OCI-M2 (cell line): ENCODE results near the gene BET1L.
"Not testable (repeated sequence)": the region's sequence is repeated elsewhere in the genome, so short reads cannot be mapped to it uniquely, and the experiment has no call there.

Experiments used
- DNase-seq: peaks from one replicate; lab custom pipeline; 2025; ENCODE audit not compliant: unreplicated experiment; lab: John Stamatoyannopoulos, UW

The BET1L gene, protein sequence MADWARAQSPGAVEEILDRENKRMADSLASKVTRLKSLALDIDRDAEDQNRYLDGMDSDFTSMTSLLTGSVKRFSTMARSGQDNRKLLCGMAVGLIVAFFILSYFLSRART

DNA sequence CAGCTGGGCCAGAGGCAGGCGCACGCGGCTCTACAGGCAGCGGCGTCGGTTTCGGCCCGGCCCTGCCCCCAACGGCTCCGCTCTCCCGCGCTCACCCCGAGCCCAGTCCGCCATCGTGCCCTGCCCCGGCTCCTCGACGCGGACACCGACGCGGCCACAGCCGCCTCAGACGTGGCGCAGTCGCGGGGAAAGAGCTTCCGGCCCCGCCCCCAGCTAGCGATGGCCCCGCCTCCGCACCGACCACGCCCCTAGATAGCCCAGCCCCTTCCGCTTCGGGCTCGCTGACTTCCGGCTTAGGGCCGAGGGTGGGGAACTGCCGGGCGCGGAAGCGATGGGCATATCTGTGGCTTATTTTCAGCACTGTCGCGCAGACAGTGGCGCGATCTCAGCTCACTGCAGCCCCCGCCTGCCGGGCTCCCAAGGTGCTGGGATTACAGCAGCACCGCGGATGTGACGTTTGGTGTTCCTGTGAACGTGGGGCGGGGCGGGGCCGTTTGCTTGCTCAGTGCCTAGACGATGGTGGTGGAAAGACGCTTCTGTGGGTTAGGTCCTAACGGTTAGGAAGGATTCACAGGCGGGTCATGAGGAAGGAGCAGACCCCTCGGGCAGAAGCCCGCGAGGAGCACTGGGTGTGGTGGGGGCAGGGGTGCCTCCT is at the start of gene BET1L, which contains the start of gene RIC8A:
Gene BET1L, minus strand, starts transcription at position 192 of the 655 bp plus-strand sequence. Its CDS starts 78 bp downstream, at position 114.
Gene RIC8A, plus strand, starts transcription at position 501 of the 655 bp plus-strand sequence. CDS start 1,147 bp downstream, outside the sequence.
- DNase-seq, result peak; percentile 65

DNA sequence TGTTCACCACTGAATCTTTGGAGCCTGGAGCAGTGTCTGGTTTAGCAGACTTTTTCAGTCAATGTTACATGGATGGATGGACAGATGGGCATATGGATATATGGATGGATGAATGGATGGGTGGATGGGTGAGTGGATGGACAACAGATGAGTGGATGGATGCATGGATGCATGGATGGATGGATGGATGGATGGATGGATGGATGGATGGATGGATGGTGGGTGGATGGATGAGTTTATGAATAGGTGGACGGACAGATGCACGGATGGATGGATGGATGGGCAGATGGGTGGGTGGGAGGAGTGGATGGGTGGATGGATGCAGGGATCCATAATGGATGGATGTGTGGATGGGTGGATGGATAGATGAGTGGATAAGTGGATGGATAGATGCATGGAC is 48.6 kb upstream of the BET1L start:
- no peak for DNase-seq

DNA sequence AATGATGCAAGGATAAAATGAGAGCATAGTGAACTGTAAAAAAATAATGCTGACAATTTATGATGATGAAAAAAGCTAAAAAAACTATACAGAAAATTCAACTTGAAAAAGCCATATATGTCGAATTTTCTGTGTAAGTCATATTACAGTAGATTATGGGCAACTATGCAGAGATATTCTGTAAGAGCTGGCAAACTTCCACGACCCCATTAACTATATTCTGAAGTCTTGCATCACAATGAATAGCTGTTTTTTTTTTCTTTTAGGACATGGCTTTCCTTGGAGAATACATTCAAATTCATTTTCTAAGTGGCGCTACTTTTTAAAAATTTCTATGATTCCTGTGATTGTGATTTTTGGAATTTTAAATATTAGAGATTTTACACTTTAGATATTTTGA is 48.0 kb upstream of the BET1L start:
- DNase-seq, result no peak

DNA sequence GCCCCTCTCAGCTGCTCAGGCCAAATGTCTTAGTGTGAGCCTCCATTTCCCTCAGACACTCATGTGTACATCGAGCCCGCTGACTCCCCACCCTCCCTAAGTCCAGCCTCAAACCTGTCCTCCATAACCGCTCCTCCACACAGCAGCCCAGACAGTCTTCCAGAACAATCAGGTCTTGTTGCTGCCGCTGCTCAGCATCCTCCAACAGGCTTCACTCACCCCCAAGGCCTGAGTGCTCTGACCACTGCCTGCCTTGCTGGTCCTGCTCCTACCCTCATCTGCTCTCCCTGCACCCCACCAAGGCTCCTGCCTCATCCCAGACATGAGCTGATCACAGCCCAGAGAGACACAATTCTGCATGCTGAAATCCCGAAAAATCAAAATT is 46.7 kb upstream of the BET1L start:
- no peak for DNase-seq

DNA sequence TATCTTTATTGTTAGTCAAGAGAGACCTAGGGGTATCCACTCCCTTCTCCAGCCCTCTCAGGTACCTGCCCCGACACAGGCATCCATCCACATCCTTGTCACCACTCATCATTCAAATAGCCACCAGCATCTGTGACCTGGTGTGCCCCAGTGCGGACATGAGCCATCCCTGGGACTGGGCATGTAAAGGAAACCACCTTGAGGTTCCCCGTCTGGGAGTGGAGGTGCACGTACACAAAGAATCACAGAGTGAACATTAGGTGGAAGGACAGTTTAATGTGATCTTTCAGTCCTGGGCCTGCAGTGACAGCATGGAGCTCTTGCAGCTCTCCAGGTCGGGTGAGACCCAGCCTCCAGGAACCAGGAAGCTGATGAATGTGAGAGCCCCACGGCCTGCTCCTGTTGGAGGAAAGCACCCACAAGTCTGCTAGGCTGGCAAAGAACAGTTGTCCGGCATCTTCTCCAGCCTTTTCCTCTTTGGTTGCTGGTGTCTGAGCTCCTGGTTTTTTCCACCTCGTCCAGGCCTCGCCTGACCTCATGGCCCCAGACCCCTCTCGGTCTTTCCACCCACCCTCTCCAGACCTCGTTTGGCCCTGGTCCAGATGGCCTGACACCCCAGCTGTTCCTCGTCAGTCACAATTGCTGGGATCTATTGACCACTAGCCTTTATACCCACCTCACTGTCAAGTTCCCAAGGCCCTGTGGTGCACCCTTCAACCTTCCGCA is 46.1 kb upstream of the BET1L start:
- no peak for DNase-seq

DNA sequence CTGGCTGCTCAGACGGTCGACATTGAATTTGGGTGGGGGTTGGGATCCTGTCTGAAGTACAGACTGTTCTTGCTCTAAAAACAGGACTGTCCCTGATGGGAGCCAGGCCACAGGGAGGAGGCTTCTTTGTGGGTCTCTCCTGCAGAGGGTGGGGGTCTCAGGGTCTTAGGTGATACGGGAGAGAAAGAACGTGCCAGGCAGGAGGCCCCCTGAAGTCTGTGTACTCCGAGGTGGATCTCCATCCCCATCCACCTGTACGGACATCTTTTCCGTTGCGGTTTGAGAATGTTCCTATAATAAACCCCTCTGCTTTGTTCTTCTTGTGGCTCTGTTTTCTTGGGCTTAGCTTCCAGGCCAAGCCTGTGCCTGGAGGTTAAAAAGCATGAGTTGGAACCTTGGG is 45.5 kb upstream of the BET1L start:
- no peak for DNase-seq

DNA sequence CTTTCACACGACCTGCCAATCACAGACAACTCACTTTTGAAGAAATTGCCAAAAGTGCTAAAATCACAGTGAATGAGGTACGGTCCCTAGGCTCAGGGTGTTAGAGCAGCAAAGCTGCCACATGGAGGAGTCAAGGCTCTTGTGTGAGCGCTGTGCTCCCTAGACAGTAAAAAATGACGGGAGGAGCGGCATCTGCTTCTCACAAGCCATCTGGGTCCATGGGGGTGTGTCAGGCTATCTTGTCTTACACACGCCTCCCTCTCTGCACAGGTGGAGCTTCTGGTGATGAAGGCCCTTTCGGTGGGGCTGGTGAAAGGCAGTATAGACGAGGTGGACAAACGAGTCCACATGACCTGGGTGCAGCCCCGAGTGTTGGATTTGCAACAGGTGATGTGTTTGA is 44.4 kb upstream of the BET1L start:
- DNase-seq, result no peak

DNA sequence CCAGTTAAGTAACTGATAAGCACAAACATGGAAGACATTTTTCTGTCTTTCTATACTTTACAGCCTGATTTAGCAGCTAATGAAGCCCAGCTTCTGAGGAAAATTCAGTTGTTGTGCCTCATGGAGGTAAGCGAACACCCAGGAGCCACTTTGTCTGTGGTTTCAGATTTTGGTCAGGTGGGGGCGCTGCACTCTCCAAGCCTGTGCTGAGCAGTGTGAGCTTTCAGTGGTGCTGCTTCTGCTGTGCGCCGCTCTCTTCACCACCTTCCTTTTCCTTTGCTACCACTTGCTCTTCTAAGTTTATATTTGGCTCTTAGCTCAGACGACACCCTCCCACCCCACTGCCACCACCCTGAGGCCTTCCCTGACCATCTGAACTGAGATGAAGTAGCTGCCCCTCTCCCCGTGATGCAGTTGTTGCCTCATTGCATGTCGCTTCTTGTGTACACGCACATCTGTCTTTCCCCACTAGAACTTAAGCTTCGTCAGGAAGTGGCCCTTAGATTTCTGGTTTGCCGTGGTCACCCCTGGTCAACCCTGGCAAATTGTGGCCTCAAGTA is 43.6 kb upstream of the BET1L start:
- DNase-seq, result no peak

DNA sequence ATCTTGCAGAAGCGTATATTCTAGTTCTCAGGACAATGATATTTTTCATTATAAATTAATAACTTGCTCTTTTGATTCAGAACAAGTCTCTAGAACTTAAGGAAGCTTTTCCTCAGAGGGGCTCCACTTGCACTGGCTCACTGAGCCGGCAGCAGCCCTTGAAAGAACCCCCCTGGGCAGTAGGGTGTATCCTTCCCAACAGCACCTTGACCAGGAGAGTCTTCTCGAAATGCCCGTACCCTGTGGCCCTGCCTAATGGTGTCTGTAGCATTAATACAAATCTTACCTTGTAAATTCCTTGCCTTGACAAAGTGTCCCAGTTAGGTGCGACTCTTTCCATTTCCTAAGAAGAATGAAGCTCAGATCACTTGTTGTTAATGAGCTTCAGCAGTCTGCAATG is 43.1 kb upstream of the BET1L start:
- no peak for DNase-seq

DNA sequence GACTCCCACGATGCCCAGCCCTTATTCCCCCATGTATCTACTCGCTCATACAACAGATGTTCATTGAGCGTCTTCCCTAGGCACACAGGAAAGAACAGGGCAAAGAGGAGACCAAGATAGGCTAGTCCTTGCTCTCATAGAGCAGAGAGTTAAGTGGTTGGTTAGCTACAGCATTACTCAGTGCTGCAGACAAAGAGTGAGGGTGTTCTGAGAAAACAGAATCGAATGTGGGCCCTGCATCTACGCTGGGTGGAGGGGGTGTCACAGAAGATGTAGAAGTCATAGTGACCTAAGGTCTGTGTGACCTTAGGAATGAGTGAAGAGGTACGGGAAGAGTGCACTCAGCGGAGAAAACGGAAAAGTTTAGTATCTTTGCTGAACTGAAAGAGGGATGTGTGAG is 41.9 kb upstream of the BET1L start:
- DNase-seq, result no peak

DNA sequence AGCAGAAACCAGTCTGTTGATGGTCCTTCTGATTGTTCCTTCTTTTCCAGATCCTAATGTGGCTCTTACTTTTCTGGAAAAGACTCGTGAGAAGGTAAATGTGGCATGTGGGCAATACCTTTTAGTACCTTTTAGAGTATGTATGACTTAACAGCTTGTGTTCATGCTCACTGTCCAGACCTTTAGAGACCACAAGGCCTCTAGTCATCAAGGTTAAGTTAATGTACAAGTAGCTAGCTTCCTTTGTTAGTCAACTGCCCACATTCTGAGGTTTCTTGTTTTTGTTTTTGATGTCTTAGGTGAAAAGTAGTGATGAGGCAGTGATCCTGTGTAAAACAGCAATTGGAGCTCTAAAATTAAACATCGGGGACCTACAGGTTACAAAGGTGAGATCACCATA is 37.2 kb upstream of the BET1L start:
- no peak for DNase-seq

DNA sequence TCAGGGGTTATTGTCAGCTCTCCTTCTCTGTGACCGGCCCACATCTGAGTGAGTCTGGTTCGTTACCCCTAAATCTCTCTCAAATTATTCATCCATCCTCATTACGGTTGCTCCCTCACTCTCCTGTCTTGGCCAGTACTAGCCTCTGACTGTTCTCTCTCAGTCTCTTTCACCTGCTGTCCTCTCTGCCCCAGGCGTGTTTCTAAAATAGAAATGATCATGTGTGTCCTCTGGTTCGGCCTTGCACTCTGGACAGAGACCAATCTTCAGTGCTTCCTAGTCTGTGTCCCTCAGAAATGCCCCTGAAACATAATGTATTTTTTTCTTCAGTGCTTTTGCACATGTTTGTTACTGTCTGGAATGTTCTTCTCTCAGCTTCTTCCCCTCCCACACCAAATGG is 34.4 kb upstream of the BET1L start:
- no peak for DNase-seq

DNA sequence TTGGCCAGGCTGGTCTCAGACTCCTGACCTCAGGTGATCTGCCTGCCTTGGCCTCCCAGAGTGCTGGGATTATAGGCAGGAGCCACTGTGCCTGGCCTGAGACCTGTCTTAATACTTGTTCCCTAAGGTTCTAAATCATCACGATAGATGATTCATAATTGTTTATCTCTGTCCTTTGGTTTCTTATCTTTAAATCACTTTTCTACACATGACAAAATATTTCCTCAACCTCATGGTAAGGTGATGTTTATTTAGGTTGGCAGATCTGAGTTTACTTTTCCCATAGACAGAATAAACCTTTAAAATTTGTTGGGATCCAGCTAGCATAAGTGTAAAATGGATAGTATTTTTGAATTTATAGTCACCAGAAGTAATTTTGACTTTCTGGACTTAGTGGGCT is 33.1 kb upstream of the BET1L start:
- DNase-seq, result no peak

DNA sequence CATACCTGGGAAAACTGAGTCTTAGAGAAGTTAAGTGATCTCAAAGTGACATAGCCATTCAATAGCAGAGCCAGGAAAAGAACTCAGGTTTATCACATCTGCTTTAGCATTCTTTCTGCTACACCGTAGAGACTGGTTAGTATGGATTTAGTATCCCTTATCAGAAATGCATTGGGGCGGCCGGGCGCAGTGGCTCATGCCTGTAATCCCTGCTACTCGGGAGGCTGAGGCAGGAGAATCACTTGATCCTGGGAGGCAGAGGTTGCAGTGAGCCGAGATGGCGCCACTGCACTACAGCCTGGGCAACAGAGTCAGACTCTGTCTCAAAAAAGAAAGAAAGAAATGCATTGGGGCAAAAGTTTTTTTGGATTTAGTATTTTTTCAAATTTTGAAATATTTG is 31.1 kb upstream of the BET1L start:
- DNase-seq, result not testable (repeated sequence)

DNA sequence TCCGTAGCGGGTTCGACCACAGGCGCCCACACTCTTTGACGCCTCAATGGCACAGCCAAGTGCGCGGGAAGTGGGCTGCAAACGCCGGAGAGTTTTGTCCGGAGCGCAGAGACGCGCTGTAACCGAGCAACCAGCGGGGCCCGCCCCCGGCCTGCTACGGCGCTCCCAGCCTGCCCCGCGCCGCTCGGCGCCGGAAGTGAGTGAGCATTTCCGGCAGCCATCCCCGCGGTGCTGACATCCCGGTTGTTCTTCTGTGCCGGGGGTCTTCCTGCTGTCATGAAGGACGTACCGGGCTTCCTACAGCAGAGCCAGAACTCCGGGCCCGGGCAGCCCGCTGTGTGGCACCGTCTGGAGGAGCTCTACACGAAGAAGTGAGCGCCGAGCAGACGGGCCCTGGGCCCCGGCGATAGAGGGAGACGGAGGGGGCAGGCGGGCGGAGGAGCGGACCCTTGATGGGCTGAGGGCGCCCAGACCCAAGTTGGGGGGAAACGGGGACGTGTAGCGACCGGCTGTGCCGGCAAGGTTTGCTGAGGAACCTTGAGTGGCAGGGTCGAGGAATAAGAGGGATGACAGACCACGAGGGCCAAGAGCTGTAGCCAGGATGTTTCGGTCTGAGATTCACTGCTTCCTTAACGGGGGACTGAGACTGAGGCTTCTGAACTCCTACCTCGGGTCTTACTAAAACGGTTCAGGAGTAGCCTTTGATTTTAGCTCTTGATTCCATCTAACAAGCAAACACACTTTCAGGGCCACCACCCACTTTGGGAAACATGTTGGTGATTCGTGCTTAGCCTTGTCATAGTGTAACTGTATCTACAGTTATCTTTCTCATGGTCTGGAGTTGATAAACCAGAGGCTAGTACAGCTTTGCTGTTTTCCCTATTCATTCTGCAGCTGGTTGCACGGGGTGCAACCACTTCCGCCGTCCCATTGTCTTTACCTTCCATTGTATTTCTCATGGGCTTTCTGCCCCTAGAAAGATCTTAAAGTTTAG is 29.9 kb upstream of the BET1L start, which contains the start of gene PSMD13:
Gene PSMD13, plus strand, starts transcription at position 203 of the 994 bp plus-strand sequence. Its CDS starts 74 bp downstream, at position 277.
- peak; percentile 24 for DNase-seq

DNA sequence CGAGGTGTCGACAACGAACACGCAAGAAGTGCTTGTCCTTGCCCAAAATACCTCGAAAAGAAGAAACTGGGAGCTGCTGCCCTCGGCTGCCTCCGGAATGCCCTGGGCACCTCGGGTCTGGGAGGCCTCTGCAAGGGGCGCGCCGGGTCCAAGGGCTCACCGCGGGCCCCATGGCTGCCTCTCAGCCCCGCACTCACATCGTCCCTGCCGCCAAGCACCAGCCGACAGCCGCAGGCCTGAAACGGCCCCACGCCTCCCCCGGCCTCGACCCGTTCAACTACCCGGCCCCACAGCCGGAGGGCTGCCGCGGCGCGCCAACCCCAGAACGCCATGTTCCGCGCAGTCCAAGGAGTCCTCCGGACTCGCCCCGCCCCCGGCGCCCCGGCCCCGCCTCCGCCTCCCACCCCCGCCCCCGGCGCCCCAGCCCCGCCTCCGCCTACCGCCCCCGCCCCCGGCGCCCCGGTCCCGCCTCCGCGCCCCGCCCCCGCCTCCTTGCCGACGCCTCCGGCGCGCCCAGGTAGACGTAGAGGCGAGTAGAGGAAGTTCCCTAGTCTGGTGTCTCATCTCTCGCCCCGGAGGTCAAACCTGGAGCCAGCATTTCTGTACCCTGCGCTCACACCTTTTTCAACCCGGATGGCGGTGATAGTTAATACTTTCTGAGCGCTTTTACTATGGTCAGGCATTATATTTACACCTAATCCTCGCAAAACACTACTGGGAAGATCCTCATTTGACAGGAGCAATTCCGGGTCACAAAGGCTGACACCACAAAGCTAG is 29.0 kb upstream of the BET1L start, which contains the start of gene SIRT3:
Gene SIRT3, minus strand, starts transcription at position 346 of the 777 bp plus-strand sequence. Its CDS starts 14 bp downstream, at position 332.
- DNase-seq, result no peak

DNA sequence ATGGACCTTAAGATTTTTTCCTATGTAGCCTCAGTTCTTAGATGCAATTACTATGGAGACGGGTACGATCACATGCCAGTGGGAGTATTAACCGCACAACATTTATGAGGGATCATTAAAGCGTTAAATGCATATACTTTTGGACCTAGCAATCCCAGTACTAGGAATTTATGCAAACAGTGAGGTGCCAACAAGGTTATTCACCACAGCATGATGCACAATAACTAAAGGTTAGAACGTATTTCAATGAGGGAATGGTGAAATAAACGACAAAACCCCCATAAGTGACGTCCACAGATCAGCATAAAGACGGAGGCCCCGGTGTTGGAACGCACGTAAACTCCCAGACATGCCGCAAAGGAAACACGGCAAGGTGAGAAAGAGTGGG is 28.4 kb upstream of the BET1L start:
- DNase-seq, result no peak

DNA sequence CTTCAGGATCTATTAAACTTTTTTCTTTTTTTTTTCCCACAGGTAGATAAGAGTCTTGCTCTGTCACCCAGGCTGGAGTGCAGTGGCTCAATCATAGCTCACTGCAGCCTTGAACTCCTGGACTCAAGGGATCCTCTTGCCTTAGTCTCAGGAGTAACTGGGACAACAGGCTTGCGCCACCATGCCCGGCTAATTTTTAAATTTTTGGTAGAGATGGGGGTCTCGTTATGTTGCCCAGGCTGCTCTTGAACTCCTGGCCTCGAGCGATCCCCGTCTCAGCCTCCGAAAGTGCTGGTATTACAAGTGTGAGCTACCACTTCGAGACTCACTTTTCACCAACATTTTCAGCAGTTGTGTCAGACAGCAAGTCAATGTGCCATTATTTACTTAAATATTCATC is 28.0 kb upstream of the BET1L start:
- DNase-seq, result no peak

DNA sequence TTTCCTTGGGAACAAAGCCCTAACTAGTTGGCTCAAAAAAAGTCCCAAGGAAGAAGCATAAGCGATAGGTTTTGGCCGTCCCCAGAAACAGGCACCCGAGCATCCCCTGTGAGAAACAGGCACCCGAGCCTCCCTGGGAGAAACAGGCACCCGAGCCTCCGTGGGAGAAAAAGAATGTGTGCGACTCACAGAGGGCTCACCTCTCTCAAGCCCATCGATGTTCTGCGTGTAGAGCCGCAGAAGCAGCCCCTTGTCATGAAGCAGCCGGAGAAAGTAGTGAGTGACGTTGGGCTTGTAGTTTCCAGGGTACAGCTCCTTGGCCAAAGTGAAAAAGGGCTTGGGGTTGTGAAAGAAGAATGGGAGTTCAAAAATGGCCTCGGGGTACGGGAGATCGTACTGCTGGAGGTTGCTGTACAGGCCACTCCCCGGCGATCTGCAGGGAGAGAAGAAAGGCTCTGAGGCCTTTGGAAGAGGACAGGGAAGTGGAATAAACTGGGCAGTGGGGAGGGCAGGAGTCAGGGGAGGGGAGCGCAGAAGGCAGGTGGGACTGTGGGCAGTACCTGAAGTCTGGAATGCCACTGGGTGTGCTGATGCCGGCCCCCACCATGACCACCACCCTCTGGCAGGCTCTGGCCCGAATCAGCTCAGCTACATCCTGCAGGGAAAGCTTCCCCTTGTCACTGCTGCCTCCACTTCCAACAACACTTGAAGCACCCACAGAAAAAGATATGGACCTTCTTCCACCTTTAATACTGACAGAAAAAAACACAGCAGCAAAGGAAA is 25.8 kb upstream of the BET1L start:
- no peak for DNase-seq
